Astrocyte of the cerebellum (primary cell): ENCODE measurements around the gene ZNF423.

Experiments
- DNase-seq: peaks from one replicate; pipeline ENCODE4 v3.0.0-alpha.2; 2011; ENCODE audit warnings: low read depth
- H3K4me3 ChIP-seq: 2 replicates; pipeline ENCODE4 v1.5.1; 2011; ENCODE audit warnings: mild to moderate bottlenecking, low read depth, low read length, moderate library complexity
- CTCF ChIP-seq: IDR thresholded peaks from 2 replicates; pipeline ENCODE4 v1.5.1; 2012; ENCODE audit warnings: low read length, low read depth, moderate library complexity, mild to moderate bottlenecking; ENCODE audit errors: missing control alignments
- in situ Hi-C: cut with HindIII; loops from 2 replicates; pipeline ENCODE4 v1.10.0; 2017; ENCODE audit warnings: low sequenced_read_pairs

The ZNF423 gene

GRCh38 chr16:49617016-49617629, 238.8 kb downstream of the ZNF423 start:
- DNase-seq, result no peak
- in situ Hi-C loops, result no loop called here
- no peak overlapping the region for H3K4me3 ChIP-seq
- no peak for TF ChIP-seq CTCF

GRCh38 chr16:49615576-49615975, 240.3 kb downstream of the ZNF423 start:
- DNase-seq, result no peak
- TF ChIP-seq CTCF, result no peak
- no peak overlapping the region for H3K4me3 ChIP-seq
- in situ Hi-C loops, result no loop called here

GRCh38 chr16:49610983-49611382, 244.9 kb downstream of the ZNF423 start:
- TF ChIP-seq CTCF, result no peak
- DNase-seq, result no peak
- in situ Hi-C loops, result no loop called here
- H3K4me3 ChIP-seq, result no peak overlapping the region

DNA sequence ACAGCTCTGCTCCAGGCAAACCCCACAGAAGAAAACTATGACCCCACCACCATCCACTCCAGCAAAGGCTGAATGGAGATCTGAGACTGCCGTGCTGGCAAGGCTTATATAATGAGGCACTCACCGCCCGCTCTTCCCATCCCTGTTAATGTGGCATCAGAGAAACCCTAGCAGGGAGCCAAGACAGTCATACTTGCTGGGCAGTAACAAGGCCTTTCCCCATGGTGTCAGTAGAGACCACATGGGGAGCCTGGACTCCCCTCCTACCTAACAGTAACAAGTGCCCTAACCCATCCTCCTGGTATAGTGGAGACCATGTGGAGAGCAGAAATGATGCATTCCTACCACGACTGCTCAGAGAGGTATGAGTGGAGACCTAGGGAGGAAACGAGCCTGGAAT, 247.1 kb downstream of the ZNF423 start:
- TF ChIP-seq CTCF, result peak; percentile 63
- in situ Hi-C loops, result no loop called here
- DNase-seq, result peak; percentile 27
- H3K4me3 ChIP-seq, result no peak overlapping the region

- in situ Hi-C loops, result no loop called here
- no peak overlapping the region for H3K4me3 ChIP-seq
- no peak for TF ChIP-seq CTCF
- DNase-seq, result no peak
These were observed 247.8 kb downstream of the ZNF423 start for GRCh38 chr16:49608098-49608497.

GRCh38 chr16:49605536-49606254, 250.2 kb downstream of the ZNF423 start:
- in situ Hi-C loops, result no loop called here
- no peak for TF ChIP-seq CTCF
- DNase-seq, result no peak
- no peak overlapping the region for H3K4me3 ChIP-seq
